Measurements from ENCODE around the gene TEPSIN. TPM values are rescaled to one million over a fixed set of nuclear protein-coding genes. Genes with fewer than 3 reads are reported as not detected.
A peak's percentile ranks its signal among the peaks of the same experiment; 100 is the strongest.

The TEPSIN gene
- total and polyA plus RNA-seq, 2 of the 8 experiments (the other 6 are each of a cell fraction or from before 2014, with no cell fraction given): 22.9 to 28.0 TPM

DNA sequence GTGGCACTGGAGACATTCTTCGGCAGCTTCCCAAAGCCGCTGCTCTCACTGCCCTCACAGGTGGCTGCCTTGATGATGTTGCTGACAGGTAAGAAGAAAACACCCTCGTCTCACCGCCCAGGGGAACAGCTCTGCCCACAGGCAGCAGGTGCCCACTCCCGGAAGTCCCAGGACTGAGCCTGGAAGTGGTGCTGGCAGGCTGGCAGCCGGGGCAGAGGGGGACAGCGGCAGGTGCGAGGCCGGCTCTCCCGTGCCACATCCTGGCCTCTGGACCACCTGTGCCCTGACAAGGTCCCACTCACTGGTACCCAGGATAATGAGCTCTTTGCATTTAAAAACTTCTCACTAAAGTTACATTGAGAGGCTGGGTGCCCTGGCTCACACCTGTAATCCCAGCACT is 36.5 kb downstream of the TEPSIN start:
- Histone ChIP-seq H2BK15ac (ENCODE audit: low read length) (no peak overlapping the region), H3K4ac (replicated peaks; ENCODE audit: insufficient read length, low read depth, low read length) (no peak overlapping the region), H2AK5ac (ENCODE audit: low read depth, low read length) (no peak overlapping the region), H4K8ac (ENCODE audit: extremely low read depth, insufficient read depth, low read length) (peak overlapping the region; percentile 68; the same call in 1 of the 2 replicates), H3K23ac (ENCODE audit: insufficient read length) (no peak overlapping the region), H2BK12ac (ENCODE audit: low read depth, low read length) (no peak overlapping the region), H3K4me3 (ENCODE audit: extremely low read depth in 1 of 4, insufficient read depth in 2 of 4, low read depth in 3 of 4, low read length in 4 of 4) (no peak overlapping the region), H2BK120ac (replicated peaks; ENCODE audit: low read depth, low read length) (no peak overlapping the region), H4K5ac (ENCODE audit: insufficient read length, low read depth, low read length) (no peak overlapping the region), H3K79me2 (ENCODE audit: control insufficient read depth in 1 of 2, insufficient read depth in 2 of 2, low read length in 2 of 2) (no peaks in the 10 kb centered on the region), H3K18ac (ENCODE audit: extremely low read depth, low read length) (no peak overlapping the region), H2BK5ac (ENCODE audit: low read depth, low read length) (no peak overlapping the region), H2BK20ac (ENCODE audit: low read length) (no peak overlapping the region), H3K4me1 (replicated peaks in 1 of 4; ENCODE audit: control insufficient read depth in 3 of 4, insufficient read depth in 4 of 4, low read length in 3 of 4) (no peaks in the 10 kb centered on the region; a peak in 1 of 7 replicates), H4K91ac (replicated peaks; ENCODE audit: insufficient read length, low read length) (no peak overlapping the region), H3K9ac (replicated peaks in 1 of 4; ENCODE audit: extremely low read depth in 1 of 4, low read depth in 3 of 4, low read length in 3 of 4) (no peak overlapping the region), H3K14ac (ENCODE audit: insufficient read length) (no peak overlapping the region), H3K79me1 (ENCODE audit: low read depth, low read length) (no peaks in the 10 kb centered on the region), H2AFZ (ENCODE audit: low read length) (no peak overlapping the region), H3K23me2 (ENCODE audit: low read depth, low read length) (no peaks in the 10 kb centered on the region), H3K56ac (replicated peaks; ENCODE audit: insufficient read length, low read depth, low read length) (no peak overlapping the region), H4K20me1 (replicated peaks in 1 of 2; ENCODE audit: control insufficient read depth in 1 of 2, insufficient read depth in 2 of 2, low read length in 2 of 2) (peaks cover 0 to 8% of the 10 kb centered on the region in 2 experiments), H3K9me3 (ENCODE audit: insufficient read depth in 2 of 2, low read depth in 1 of 2, low read length in 1 of 2) (no peaks in the 10 kb centered on the region), H3K4me2 (ENCODE audit: insufficient read depth in 1 of 2, low read depth in 2 of 2, low read length in 2 of 2) (no peak overlapping the region), H3K27ac (ENCODE audit: low read depth, low read length) (no peak overlapping the region), H3K36me3 (ENCODE audit: control insufficient read depth in 2 of 4, insufficient read depth in 4 of 4, low read length in 3 of 4) (peaks cover 0 to 10% (median 4%) of the 10 kb centered on the region in 4 experiments; a peak in 4 of 8 replicates), H3K27me3 (replicated peaks in 1 of 4; ENCODE audit: control insufficient read depth in 3 of 4, extremely low read depth in 1 of 4, insufficient read depth in 3 of 4, low read length in 3 of 4) (no peaks in the 10 kb centered on the region)
- 92% methylated on average over 8 of the region's 10 CpGs; no CpG with 5 or more reads in 1 of the 2 experiments for WGBS, 2 experiments (ENCODE audit: extremely low coverage in 1 of 2, insufficient coverage in 1 of 2, insufficient read length in 1 of 2, insufficient replicate concordance in 2 of 2, low coverage in 1 of 2, low lambda C conversion rate in 2 of 2, missing lambda C conversion rate in 1 of 2)
- DNase-seq (ENCODE audit: low read depth in 1 of 2, low spot score in 2 of 2) (no peak), FAIRE-seq (no peak)
- POLR2A ChIA-PET (ENCODE audit: partially characterized antibody): interaction anchor here (0.7 kb wide), 1 partner anchor 19 kb away, joined by 3 read pairs; no protein-coding TSS in a partner anchor
- CTCF ChIA-PET (ENCODE audit: partially characterized antibody): interaction anchor here (0.7 to 3.0 kb wide), 8 partner anchors 9 to 1409 kb away, joined by 3 to 25 read pairs (median 4); no protein-coding TSS in a partner anchor
- TF ChIP-seq GABPA (IDR thresholded peaks at IDR 0.05; ENCODE audit: borderline replicate concordance, insufficient read depth, low read length) (no peak), FOSL1 (IDR thresholded peaks at IDR 0.05; ENCODE audit: insufficient read depth, low read depth, low read length) (no peak), KDM1A (IDR thresholded peaks at IDR 0.05; ENCODE audit: borderline replicate concordance, low read length) (no peak), SP2 (IDR thresholded peaks at IDR 0.05; ENCODE audit: low read length) (no peak), TEAD4 (IDR thresholded peaks at IDR 0.05; ENCODE audit: low read depth, low read length) (no peak), JUN (IDR thresholded peaks at IDR 0.05; ENCODE audit: low read depth, low read length) (no peak), JUND (IDR thresholded peaks at IDR 0.05; ENCODE audit: low read length) (no peak), CHD1 (IDR thresholded peaks at IDR 0.05; ENCODE audit: low read depth, low read length) (no peak), RNF2 (IDR thresholded peaks at IDR 0.05; ENCODE audit: borderline replicate concordance, low read depth, low read length, missing control alignments, poor library complexity, severe bottlenecking) (no peak), KDM5A (IDR thresholded peaks at IDR 0.05; ENCODE audit: low read length) (no peak), EZH2 (IDR thresholded peaks at IDR 0.05; ENCODE audit: low read depth, low read length, severe bottlenecking) (no peak)
- TF ChIP-seq, protein P1, sequence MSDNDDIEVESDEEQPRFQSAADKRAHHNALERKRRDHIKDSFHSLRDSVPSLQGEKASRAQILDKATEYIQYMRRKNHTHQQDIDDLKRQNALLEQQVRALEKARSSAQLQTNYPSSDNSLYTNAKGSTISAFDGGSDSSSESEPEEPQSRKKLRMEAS (IDR thresholded peaks at IDR 0.05): no peak
- TF ChIP-seq, protein P2, sequence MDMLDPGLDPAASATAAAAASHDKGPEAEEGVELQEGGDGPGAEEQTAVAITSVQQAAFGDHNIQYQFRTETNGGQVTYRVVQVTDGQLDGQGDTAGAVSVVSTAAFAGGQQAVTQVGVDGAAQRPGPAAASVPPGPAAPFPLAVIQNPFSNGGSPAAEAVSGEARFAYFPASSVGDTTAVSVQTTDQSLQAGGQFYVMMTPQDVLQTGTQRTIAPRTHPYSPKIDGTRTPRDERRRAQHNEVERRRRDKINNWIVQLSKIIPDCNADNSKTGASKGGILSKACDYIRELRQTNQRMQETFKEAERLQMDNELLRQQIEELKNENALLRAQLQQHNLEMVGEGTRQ (IDR thresholded peaks at IDR 0.05; ENCODE audit: low read length): no peak

All from H1 (cell line).